KMS-11 (cell line): ENCODE results near the gene LPO.

ENCODE experiments used
- H2AFZ ChIP-seq: fragments of 200-600 bp; sonication (generic); 2 replicates; pipeline ENCODE4 v1.6.1; 2016; ENCODE audit warnings: antibody characterized with exemption, mixed run types, low read depth
- H3K27ac ChIP-seq: fragments of 200-600 bp; sonication (generic); 2 replicates; pipeline ENCODE4 v1.6.1; 2016; ENCODE audit warnings: mild to moderate bottlenecking, mixed run types
- H3K27me3 ChIP-seq: fragments of 200-600 bp; sonication (generic); 2 replicates; pipeline ENCODE4 v1.6.1; 2017; ENCODE audit warnings: mild to moderate bottlenecking, low read depth, mixed run types, moderate library complexity; ENCODE audit not compliant: insufficient read depth
- H3K36me3 ChIP-seq: fragments of 200-600 bp; sonication (generic); 2 replicates; pipeline ENCODE4 v1.6.1; 2017; ENCODE audit warnings: mild to moderate bottlenecking, mixed run types; ENCODE audit not compliant: insufficient read depth
- H3K4me1 ChIP-seq: fragments of 200-600 bp; sonication (generic); 2 replicates; pipeline ENCODE4 v1.6.1; 2016; ENCODE audit warnings: mild to moderate bottlenecking, low read depth, mixed run types; ENCODE audit not compliant: poor library complexity, severe bottlenecking
- H3K4me2 ChIP-seq: fragments of 200-600 bp; sonication (generic); 2 replicates; pipeline ENCODE4 v1.7.0; 2016; ENCODE audit warnings: mild to moderate bottlenecking, mixed run types
- H3K4me3 ChIP-seq: fragments of 200-600 bp; sonication (generic); IDR thresholded peaks from 2 replicates; pipeline ENCODE4 v1.6.1; 2017; ENCODE audit warnings: low read depth, low read length, mixed read lengths; ENCODE audit not compliant: insufficient read depth
- H3K79me2 ChIP-seq: fragments of 200-600 bp; sonication (generic); 2 replicates; pipeline ENCODE4 v1.6.1; 2016; ENCODE audit warnings: low read depth, mixed run types; ENCODE audit not compliant: insufficient read depth
- H3K9ac ChIP-seq: fragments of 200-600 bp; sonication (generic); 2 replicates; pipeline ENCODE4 v1.6.1; 2016; ENCODE audit warnings: mild to moderate bottlenecking, mixed run types
- H4K20me1 ChIP-seq: fragments of 200-600 bp; sonication (generic); 2 replicates; pipeline ENCODE4 v1.6.1; 2016; ENCODE audit warnings: mild to moderate bottlenecking, mixed run types; ENCODE audit not compliant: insufficient read depth
- TF ChIP-seq, protein P1 (sequence below): fragments of 200-600 bp; sonication (generic); conservative IDR thresholded peaks from 2 replicates; pipeline ENCODE4 v1.6.1; 2017; ENCODE audit warnings: low read depth, mild to moderate bottlenecking, antibody characterized with exemption, low read length, moderate library complexity, mixed read lengths

The LPO gene

DNA sequence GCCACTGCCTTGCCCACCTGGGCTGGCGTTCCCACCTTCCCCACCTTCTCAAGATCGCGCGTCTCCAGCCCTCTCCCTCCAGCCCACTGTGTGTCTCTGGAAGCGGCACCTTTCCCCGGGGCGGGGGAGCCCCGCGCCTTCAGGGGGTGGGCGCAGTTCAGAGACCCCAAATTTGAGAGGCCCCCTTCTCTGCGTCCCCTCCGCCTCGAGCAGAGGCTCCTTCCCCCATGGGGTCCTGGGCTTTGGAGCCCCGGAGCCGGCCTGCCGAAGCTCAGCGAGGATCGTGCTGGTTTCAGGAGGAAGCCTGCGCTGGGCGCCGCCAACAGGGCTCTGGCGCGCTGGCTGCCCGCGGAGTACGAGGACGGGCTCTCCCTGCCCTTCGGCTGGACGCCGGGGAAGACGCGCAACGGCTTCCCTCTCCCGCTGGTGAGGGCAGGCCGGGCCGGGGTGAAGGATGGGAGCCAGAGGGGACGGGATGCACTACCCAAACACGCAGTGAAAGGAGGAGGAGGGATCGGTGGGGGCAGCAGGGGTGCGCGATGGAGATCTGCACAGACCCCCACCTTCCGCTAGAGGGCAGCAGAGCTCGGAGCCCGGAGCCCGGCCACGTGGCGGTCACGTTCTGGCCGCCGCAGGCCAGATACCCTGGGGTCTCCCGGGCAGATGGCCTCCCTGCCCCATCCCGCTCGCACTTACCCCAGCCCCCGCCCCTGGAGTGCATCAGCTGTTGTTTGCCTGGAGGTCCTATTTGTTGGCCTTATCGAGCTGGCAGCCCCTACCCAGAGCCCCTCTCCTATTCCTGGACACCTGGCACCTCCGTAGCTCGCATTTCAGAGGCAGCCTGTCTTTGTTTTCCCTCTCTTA, 11.1 kb downstream of the LPO start:
- H2AFZ ChIP-seq = peak overlapping the region; percentile 100
- no peaks in the 10 kb centered on the region for H4K20me1 ChIP-seq
- H3K4me2 ChIP-seq = peak overlapping the region; percentile 71
- peak overlapping the region; percentile 46; the same call in 1 of the 2 replicates for H3K9ac ChIP-seq
- H3K79me2 ChIP-seq = no peaks in the 10 kb centered on the region
- peaks cover 8% of the 10 kb centered on the region; the same call in 1 of the 2 replicates for H3K27me3 ChIP-seq
- peaks cover 8% of the 10 kb centered on the region for H3K4me1 ChIP-seq
- TF ChIP-seq, protein P1, sequence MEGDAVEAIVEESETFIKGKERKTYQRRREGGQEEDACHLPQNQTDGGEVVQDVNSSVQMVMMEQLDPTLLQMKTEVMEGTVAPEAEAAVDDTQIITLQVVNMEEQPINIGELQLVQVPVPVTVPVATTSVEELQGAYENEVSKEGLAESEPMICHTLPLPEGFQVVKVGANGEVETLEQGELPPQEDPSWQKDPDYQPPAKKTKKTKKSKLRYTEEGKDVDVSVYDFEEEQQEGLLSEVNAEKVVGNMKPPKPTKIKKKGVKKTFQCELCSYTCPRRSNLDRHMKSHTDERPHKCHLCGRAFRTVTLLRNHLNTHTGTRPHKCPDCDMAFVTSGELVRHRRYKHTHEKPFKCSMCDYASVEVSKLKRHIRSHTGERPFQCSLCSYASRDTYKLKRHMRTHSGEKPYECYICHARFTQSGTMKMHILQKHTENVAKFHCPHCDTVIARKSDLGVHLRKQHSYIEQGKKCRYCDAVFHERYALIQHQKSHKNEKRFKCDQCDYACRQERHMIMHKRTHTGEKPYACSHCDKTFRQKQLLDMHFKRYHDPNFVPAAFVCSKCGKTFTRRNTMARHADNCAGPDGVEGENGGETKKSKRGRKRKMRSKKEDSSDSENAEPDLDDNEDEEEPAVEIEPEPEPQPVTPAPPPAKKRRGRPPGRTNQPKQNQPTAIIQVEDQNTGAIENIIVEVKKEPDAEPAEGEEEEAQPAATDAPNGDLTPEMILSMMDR = peak; percentile 88
- no peak overlapping the region for H3K4me3 ChIP-seq
- no peaks in the 10 kb centered on the region for H3K36me3 ChIP-seq
- H3K27ac ChIP-seq = no peak overlapping the region

DNA sequence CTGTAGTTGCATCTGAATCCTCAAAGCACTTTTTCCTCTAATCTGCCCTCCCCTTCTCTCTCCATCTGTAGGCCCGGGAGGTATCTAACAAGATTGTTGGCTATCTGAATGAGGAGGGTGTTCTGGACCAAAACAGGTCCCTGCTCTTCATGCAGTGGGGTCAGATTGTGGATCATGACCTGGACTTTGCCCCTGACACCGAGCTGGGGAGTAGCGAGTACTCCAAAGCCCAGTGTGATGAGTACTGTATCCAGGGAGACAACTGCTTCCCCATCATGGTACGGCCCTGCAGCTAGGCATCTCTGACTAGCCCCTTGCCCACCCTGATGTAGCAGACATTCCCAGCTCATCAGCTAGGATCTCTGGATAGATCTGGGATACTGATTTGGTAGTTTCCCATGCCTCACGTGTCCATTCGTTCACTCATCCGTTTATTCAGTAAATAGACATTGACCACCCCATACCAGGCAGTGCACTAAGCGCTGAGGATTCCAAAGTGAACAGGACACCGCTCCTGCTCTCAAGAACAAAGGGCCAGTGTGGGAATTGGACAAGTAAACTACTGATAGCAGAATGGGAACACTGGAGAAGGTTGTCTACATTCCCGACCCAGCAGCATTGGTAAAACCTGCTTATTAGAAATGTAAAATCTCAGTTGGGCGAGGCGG, 12.1 kb downstream of the LPO start:
- peaks cover 8% of the 10 kb centered on the region; the same call in 1 of the 2 replicates for H3K27me3 ChIP-seq

GRCh38 chr17:58252141-58252540, 13.8 kb downstream of the LPO start:
- no peak overlapping the region for H3K27ac ChIP-seq
- TF ChIP-seq, protein P1 = no peak
- H3K36me3 ChIP-seq = no peaks in the 10 kb centered on the region
- H3K79me2 ChIP-seq = no peaks in the 10 kb centered on the region
- no peaks in the 10 kb centered on the region for H4K20me1 ChIP-seq
- no peak overlapping the region for H3K4me3 ChIP-seq
- no peaks in the 10 kb centered on the region for H3K27me3 ChIP-seq
- H2AFZ ChIP-seq = no peak overlapping the region
- H3K9ac ChIP-seq = no peak overlapping the region
- H3K4me2 ChIP-seq = no peak overlapping the region
- H3K4me1 ChIP-seq = peaks cover 8% of the 10 kb centered on the region

More for the DNA sequence above, 12.1 kb downstream of the LPO start:
- H3K36me3 ChIP-seq = no peaks in the 10 kb centered on the region
- peak overlapping the region; percentile 100 for H2AFZ ChIP-seq
- H3K4me2 ChIP-seq = no peak overlapping the region; the same call in 1 of the 2 replicates
- no peaks in the 10 kb centered on the region for H4K20me1 ChIP-seq
- H3K4me1 ChIP-seq = peaks cover 8% of the 10 kb centered on the region
- no peak overlapping the region for H3K4me3 ChIP-seq
- TF ChIP-seq, protein P1 = no peak
- H3K79me2 ChIP-seq = no peaks in the 10 kb centered on the region
- H3K27ac ChIP-seq = no peak overlapping the region
- no peak overlapping the region; the same call in 1 of the 2 replicates for H3K9ac ChIP-seq

- Histone ChIP-seq H3K27ac (no peak overlapping the region), H3K9ac (no peak overlapping the region), H3K4me3 (no peak overlapping the region), H3K36me3 (no peaks in the 10 kb centered on the region), H3K79me2 (no peaks in the 10 kb centered on the region), H3K4me1 (peaks cover 8% of the 10 kb centered on the region), H3K4me2 (no peak overlapping the region), H3K27me3 (no peaks in the 10 kb centered on the region), H4K20me1 (no peaks in the 10 kb centered on the region), H2AFZ (no peak overlapping the region)
- TF ChIP-seq, protein P1 = no peak
These were observed 14.7 kb downstream of the LPO start for GRCh38 chr17:58253082-58253481.
